ENCODE results near the gene IFTAP.

DNA sequence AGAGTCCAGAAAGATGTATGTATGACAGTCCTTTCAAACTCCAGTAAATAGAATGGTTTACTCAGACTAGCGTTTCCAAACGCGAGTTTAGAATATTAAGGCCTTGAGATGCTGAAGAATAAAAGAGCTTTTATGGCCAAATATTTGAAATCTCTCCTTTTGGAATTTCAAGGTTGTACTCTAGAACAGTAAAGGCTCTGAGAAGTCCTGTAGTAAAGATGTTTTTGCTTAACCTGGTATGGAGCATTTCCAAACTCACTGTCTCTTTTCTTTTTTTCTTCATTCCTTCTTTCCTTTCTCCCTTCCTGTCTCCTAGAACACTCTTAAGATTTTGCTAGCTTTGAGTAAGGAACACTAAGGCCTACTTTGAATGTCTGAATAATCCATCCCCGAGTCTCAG is 95.1 kb downstream of the IFTAP start:
- TF ChIP-seq, protein P1, sequence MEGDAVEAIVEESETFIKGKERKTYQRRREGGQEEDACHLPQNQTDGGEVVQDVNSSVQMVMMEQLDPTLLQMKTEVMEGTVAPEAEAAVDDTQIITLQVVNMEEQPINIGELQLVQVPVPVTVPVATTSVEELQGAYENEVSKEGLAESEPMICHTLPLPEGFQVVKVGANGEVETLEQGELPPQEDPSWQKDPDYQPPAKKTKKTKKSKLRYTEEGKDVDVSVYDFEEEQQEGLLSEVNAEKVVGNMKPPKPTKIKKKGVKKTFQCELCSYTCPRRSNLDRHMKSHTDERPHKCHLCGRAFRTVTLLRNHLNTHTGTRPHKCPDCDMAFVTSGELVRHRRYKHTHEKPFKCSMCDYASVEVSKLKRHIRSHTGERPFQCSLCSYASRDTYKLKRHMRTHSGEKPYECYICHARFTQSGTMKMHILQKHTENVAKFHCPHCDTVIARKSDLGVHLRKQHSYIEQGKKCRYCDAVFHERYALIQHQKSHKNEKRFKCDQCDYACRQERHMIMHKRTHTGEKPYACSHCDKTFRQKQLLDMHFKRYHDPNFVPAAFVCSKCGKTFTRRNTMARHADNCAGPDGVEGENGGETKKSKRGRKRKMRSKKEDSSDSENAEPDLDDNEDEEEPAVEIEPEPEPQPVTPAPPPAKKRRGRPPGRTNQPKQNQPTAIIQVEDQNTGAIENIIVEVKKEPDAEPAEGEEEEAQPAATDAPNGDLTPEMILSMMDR (IDR thresholded peaks at IDR 0.05): no peak
- no peak for TF ChIP-seq POLR2AphosphoS5 (IDR thresholded peaks at IDR 0.05)
